Liver (tissue), 9 donors: ENCODE data around the gene TSPOAP1. TPM values are rescaled to one million over a fixed set of nuclear protein-coding genes. Genes with fewer than 3 reads are reported as not detected.

ENCODE experiments used
- DNase-seq: peaks from one replicate; pipeline ENCODE4 v3.0.0-alpha.2; 2017; ENCODE audit warnings: low spot score
- H3K27ac ChIP-seq, 2 donors: one replicate each; pipeline ENCODE4 v1.7.0; 2013; ENCODE audit warnings: inconsistent platforms in 2 of 2, low read length in 2 of 2, control low read depth in 1 of 2, low read depth in 1 of 2, mild to moderate bottlenecking in 1 of 2
- H3K27me3 ChIP-seq, 4 donors: one replicate each; pipeline versions ENCODE4 v1.6.1 to v1.7.0; 2013; ENCODE audit warnings: low read length in 3 of 4, inconsistent platforms in 1 of 4, mild to moderate bottlenecking in 1 of 4, moderate library complexity in 1 of 4; ENCODE audit not compliant: control insufficient read depth in 4 of 4, insufficient read depth in 4 of 4
- H3K36me3 ChIP-seq, 4 donors: one replicate each; pipeline versions ENCODE4 v1.6.1 to v1.7.0; 2013; ENCODE audit warnings: low read length in 3 of 4, mild to moderate bottlenecking in 3 of 4, low read depth in 1 of 4, moderate library complexity in 1 of 4; ENCODE audit not compliant: control insufficient read depth in 4 of 4, insufficient read depth in 3 of 4
- H3K4me1 ChIP-seq, 4 donors: one replicate each; pipeline versions ENCODE4 v1.6.1 to v1.7.0; 2013; ENCODE audit warnings: low read length in 3 of 4, mild to moderate bottlenecking in 3 of 4, moderate library complexity in 1 of 4; ENCODE audit not compliant: control insufficient read depth in 4 of 4, insufficient read depth in 4 of 4
- H3K4me3 ChIP-seq, 3 donors: one replicate each; pipeline versions ENCODE4 v1.6.1 to v1.7.0; 2013; ENCODE audit warnings: low read length in 3 of 3, control low read depth in 1 of 3, low read depth in 1 of 3, mild to moderate bottlenecking in 1 of 3
- H3K9ac ChIP-seq, 2 donors: one replicate each; pipeline ENCODE4 v1.7.0; 2013; ENCODE audit warnings: low read length in 2 of 2, mild to moderate bottlenecking in 2 of 2, moderate library complexity in 2 of 2, control low read depth in 1 of 2, low read depth in 1 of 2
- H3K9me3 ChIP-seq, 4 donors: one replicate each; pipeline versions ENCODE4 v1.6.1 to v1.7.0; 2013; ENCODE audit warnings: low read length in 3 of 4; ENCODE audit not compliant: control insufficient read depth in 4 of 4
- EGR1 ChIP-seq, 2 donors: IDR thresholded peaks; 2 replicates each; pipeline ENCODE4 v1.6.1; 2016 to 2018; ENCODE audit warnings: antibody characterized with exemption in 2 of 2, low read depth in 2 of 2
- FOXA1 ChIP-seq: IDR thresholded peaks from 2 replicates; pipeline ENCODE4 v1.6.1; 2016; ENCODE audit warnings: antibody characterized with exemption
- FOXA2 ChIP-seq: IDR thresholded peaks from 2 replicates; pipeline ENCODE4 v1.6.1; 2016; ENCODE audit warnings: antibody characterized with exemption
- HNF4A ChIP-seq, 2 donors: conservative IDR thresholded peaks; 2 replicates each; pipeline ENCODE4 v1.6.1; 2016; ENCODE audit warnings: antibody characterized with exemption in 2 of 2, mild to moderate bottlenecking in 2 of 2
- HNF4G ChIP-seq: IDR thresholded peaks from 2 replicates; pipeline ENCODE4 v1.6.1; 2016; ENCODE audit warnings: antibody characterized with exemption
- JUND ChIP-seq, 2 donors: IDR thresholded peaks; 2 replicates each; pipeline ENCODE4 v1.6.1; 2016; ENCODE audit warnings: antibody characterized with exemption in 2 of 2
- NR2F2 ChIP-seq: IDR thresholded peaks from 2 replicates; pipeline ENCODE4 v1.6.1; 2016; ENCODE audit warnings: antibody characterized with exemption
- RXRA ChIP-seq, 2 donors: IDR thresholded peaks; 2 replicates each; pipeline ENCODE4 v1.6.1; 2017 to 2018; ENCODE audit warnings: antibody characterized with exemption in 2 of 2, mild to moderate bottlenecking in 1 of 2
- TAF1 ChIP-seq: conservative IDR thresholded peaks from 2 replicates; pipeline ENCODE4 v1.6.1; 2016; ENCODE audit warnings: antibody characterized with exemption, mild to moderate bottlenecking
- YY1 ChIP-seq: IDR thresholded peaks from 2 replicates; pipeline ENCODE4 v1.6.1; 2016; ENCODE audit warnings: antibody characterized with exemption, mild to moderate bottlenecking
- WGBS: extraction: QIAGEN DNeasy Blood & Tissue Kit; methylation state at CpG from one replicate; pipeline ENCODE4 v1.1.7; 2013; 5-methylcytosine and 5-hydroxymethylcytosine counted together
- polyA plus RNA-seq, 2 donors: library from polyadenylated mRNA; stranded (reverse) in 1 of 2; unstranded in 1 of 2; fragments of 200-250 nt in 1 of 2; fragments of >200 nt in 1 of 2; fragmentation: Nextera tagmentation in 1 of 2; extraction: Ambion mirVana in 1 of 2; gene quantifications; one replicate each; pipeline versions ENCODE4 v1.2.1 to v1.2.3, GENCODE V29; 2013 to 2015
- total RNA-seq, 2 donors: library from RNA; depleted of rRNA; stranded (reverse); fragments of >200 nt; gene quantifications; one replicate each; pipeline ENCODE4 v1.2.3, GENCODE V29; 2014
- TF ChIP-seq, protein P1 (sequence below): IDR thresholded peaks from 2 replicates; pipeline ENCODE4 v1.6.1; 2016; ENCODE audit warnings: antibody characterized with exemption
- TF ChIP-seq, protein P2 (sequence below): fragments of 150-350 bp; IDR thresholded peaks from 2 replicates; pipeline ENCODE4 v1.5.1; 2017; ENCODE audit warnings: improper control_type of control experiment, low read depth, low read length; ENCODE audit not compliant: missing input control
- TF ChIP-seq, protein P3 (sequence below): IDR thresholded peaks from 2 replicates; pipeline ENCODE4 v1.6.1; 2016; ENCODE audit warnings: antibody characterized with exemption
- TF ChIP-seq, protein P4 (sequence below): IDR thresholded peaks from 2 replicates; pipeline ENCODE4 v1.6.1; 2016; ENCODE audit warnings: antibody characterized with exemption
- donor health status: healthy.
- donor health status: healthy.
- donor health status: healthy.
- donor health status: healthy.
- donor health status: healthy.

Gene TSPOAP1
- total and polyA plus RNA-seq, 4 donors, result 1.5 to 4.6 (median 2.6) TPM

DNA sequence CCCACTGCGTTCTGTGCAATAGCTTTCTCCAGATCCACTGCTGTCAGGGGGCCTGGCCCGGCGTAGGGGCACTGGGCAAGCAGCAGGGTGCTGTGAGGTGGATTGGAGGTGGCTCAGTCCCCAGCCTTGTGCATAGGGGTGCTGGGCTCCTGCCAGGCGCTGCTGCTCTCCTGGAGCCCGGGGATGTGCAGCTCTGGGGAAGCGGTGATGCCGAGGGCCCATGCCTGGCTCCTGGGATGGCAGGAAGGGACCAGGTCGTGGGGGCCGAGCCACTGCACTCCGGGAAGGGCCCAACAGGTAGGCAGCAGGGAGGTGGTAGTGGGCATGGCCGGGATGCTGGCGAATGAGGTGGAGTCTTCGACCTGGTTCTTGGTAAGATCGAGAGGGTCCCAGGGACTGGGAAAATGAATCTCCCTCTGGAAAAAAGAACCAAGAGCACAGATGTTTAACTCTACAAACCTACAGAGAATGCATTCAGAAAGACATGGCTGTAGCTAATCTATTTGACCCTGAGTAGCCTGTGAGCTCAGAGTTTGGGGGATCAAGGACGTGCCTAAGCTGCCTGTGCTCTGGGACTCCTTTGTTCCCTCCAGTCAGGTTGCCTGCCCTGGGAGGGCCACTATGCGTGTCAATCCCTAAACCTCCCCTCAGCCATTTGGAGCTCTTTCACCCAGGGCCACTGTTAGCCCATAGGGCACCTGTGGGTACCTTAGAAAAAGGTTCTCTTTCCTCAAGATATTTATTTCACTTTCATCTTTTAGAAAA lies 30.0 kb upstream of the TSPOAP1 start:
- no peaks in the 10 kb centered on the region for H3K9me3 ChIP-seq
- H3K9ac ChIP-seq, result no peak overlapping the region
- H3K27ac ChIP-seq, result no peak overlapping the region
- 95% methylated on average over 16 of the region's 16 CpGs for WGBS
- H3K36me3 ChIP-seq, result peaks cover 10 to 39% (median 31%) of the 10 kb centered on the region in 4 donors
- H3K27me3 ChIP-seq, result no peaks in the 10 kb centered on the region
- H3K4me3 ChIP-seq, result no peak overlapping the region
- H3K4me1 ChIP-seq, result no peaks in the 10 kb centered on the region
- no peak for DNase-seq
- TF ChIP-seq, protein P1, sequence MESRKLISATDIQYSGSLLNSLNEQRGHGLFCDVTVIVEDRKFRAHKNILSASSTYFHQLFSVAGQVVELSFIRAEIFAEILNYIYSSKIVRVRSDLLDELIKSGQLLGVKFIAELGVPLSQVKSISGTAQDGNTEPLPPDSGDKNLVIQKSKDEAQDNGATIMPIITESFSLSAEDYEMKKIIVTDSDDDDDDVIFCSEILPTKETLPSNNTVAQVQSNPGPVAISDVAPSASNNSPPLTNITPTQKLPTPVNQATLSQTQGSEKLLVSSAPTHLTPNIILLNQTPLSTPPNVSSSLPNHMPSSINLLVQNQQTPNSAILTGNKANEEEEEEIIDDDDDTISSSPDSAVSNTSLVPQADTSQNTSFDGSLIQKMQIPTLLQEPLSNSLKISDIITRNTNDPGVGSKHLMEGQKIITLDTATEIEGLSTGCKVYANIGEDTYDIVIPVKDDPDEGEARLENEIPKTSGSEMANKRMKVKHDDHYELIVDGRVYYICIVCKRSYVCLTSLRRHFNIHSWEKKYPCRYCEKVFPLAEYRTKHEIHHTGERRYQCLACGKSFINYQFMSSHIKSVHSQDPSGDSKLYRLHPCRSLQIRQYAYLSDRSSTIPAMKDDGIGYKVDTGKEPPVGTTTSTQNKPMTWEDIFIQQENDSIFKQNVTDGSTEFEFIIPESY, result no peak
- TF ChIP-seq RXRA (IDR thresholded peaks at IDR 0.05), result no peak
- no peak for TF ChIP-seq HNF4A (conservative IDR thresholded peaks at IDR 0.05)
- no peak for TF ChIP-seq HNF4G
- TF ChIP-seq NR2F2, result no peak
- no peak for TF ChIP-seq EGR1 (IDR thresholded peaks at IDR 0.05; ENCODE audit: low read depth in 2 of 2)
- TF ChIP-seq, protein P2, sequence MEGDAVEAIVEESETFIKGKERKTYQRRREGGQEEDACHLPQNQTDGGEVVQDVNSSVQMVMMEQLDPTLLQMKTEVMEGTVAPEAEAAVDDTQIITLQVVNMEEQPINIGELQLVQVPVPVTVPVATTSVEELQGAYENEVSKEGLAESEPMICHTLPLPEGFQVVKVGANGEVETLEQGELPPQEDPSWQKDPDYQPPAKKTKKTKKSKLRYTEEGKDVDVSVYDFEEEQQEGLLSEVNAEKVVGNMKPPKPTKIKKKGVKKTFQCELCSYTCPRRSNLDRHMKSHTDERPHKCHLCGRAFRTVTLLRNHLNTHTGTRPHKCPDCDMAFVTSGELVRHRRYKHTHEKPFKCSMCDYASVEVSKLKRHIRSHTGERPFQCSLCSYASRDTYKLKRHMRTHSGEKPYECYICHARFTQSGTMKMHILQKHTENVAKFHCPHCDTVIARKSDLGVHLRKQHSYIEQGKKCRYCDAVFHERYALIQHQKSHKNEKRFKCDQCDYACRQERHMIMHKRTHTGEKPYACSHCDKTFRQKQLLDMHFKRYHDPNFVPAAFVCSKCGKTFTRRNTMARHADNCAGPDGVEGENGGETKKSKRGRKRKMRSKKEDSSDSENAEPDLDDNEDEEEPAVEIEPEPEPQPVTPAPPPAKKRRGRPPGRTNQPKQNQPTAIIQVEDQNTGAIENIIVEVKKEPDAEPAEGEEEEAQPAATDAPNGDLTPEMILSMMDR, result no peak
- TF ChIP-seq YY1, result no peak
- no peak for TF ChIP-seq FOXA1
- TF ChIP-seq FOXA2, result no peak
- TF ChIP-seq, protein P3, sequence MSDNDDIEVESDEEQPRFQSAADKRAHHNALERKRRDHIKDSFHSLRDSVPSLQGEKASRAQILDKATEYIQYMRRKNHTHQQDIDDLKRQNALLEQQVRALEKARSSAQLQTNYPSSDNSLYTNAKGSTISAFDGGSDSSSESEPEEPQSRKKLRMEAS, result no peak
- TF ChIP-seq TAF1, result no peak
- TF ChIP-seq, protein P4, sequence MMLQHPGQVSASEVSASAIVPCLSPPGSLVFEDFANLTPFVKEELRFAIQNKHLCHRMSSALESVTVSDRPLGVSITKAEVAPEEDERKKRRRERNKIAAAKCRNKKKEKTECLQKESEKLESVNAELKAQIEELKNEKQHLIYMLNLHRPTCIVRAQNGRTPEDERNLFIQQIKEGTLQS, result no peak

DNA sequence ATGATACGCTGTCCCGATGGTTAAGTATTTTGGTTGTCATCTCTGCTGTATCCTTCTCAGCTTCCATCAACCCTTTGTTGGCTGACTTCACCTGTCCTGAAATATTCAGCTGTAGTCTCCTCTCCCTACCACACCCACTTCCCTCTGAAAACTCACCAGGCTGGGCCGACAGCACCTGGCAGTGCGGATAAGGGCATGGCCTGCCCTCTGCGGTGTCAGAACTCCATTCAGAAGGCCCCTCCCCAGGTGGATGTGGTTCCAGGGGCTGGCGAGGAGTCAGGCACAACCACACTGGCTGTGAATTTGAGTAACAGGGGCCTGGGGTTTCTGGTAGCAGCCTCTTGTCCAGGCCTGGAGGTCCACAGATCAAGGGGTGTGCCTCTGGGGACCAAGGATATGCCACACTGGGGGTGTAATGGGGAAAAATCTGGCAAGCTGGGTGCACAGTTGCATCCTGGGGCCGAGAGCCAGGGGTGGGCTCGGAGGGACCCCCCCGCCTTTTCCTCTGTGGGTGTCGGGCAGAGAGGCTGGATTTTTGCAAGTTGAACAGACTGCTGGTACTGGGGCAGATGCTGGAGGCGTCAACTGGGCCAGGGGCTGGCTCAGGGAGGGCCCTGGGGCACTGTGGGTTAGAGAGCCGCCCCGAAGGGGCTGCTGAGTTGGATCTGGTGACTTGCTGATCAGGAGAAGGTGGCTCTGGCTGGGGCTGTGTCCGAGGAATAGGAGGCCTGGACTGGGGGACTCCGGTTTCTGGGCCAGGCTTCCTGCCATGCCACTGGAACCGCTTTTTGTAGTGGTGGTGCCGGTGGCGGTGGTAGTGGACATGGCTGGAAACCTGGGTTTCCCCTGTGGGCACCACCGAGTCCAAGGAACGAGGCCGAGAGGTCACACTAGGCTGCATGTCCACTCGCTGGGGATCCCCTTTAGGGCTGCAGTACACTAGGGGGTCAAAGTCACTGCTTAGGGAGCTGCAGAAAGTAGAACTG lies 29.0 kb upstream of the TSPOAP1 start:
- WGBS, result 94% methylated on average over 22 of the region's 22 CpGs
- H3K27ac ChIP-seq, result no peak overlapping the region
- H3K27me3 ChIP-seq, result no peaks in the 10 kb centered on the region
- DNase-seq, result no peak
- H3K9me3 ChIP-seq, result no peaks in the 10 kb centered on the region
- no peak overlapping the region for H3K4me3 ChIP-seq
- H3K9ac ChIP-seq, result no peak overlapping the region
- H3K36me3 ChIP-seq, result peaks cover 10 to 32% (median 27%) of the 10 kb centered on the region in 4 donors
- H3K4me1 ChIP-seq, result peaks cover 0 to 8% (median 7%) of the 10 kb centered on the region in 4 donors
- TF ChIP-seq JUND (IDR thresholded peaks at IDR 0.05) (no peak), TAF1 (no peak), YY1 (no peak)
